Natural killer cell (primary cell): ENCODE data around the gene DAPK1. TPM values are rescaled to one million over a fixed set of nuclear protein-coding genes. Genes with fewer than 3 reads are reported as not detected.

Source experiments
- ATAC-seq, 3 donors: fragments of 150-1000 bp in 2 of 3; fragments of 200-7000 bp in 1 of 3; cut with Tn5 transposase; 1 replicate in 1 of 3; 2 replicates in 2 of 3; pipeline ENCODE4 v1.10.0; 2021; ENCODE audit warnings: mild to moderate bottlenecking in 2 of 3, moderate library complexity in 2 of 3
- DNase-seq, 2 donors: peaks; one replicate each; pipeline versions ENCODE4 v3.0.0 to v3.0.0-alpha.2; 2013 to 2021; ENCODE audit warnings: mixed read lengths in 1 of 2
- H3K27ac ChIP-seq: one replicate; pipeline ENCODE4 v1.5.1; 2013; ENCODE audit warnings: mild to moderate bottlenecking, low read length
- H3K27me3 ChIP-seq: one replicate; pipeline ENCODE4 v1.6.1; 2013; ENCODE audit warnings: low read length; ENCODE audit not compliant: control insufficient read depth, insufficient read depth
- H3K36me3 ChIP-seq: one replicate; pipeline ENCODE4 v1.6.1; 2013; ENCODE audit warnings: low read length; ENCODE audit not compliant: control insufficient read depth, insufficient read depth
- H3K4me1 ChIP-seq: one replicate; pipeline ENCODE4 v1.6.1; 2013; ENCODE audit warnings: low read length; ENCODE audit not compliant: control insufficient read depth, insufficient read depth
- H3K4me3 ChIP-seq: one replicate; pipeline ENCODE4 v1.5.1; 2013; ENCODE audit warnings: low read length
- H3K9me3 ChIP-seq: one replicate; pipeline ENCODE4 v1.6.1; 2013; ENCODE audit warnings: low read length; ENCODE audit not compliant: control insufficient read depth, insufficient read depth
- H3K27ac Mint-ChIP-seq, 2 donors: one replicate each; pipeline ENCODE4 v1.8.0; 2022; ENCODE audit warnings: mild to moderate bottlenecking in 2 of 2, mixed read lengths in 2 of 2, moderate library complexity in 1 of 2
- H3K27me3 Mint-ChIP-seq, 2 donors: one replicate each; pipeline ENCODE4 v1.8.0; 2022; ENCODE audit warnings: low read depth in 2 of 2, mixed read lengths in 2 of 2
- H3K36me3 Mint-ChIP-seq: one replicate; pipeline ENCODE4 v1.8.0; 2022; ENCODE audit warnings: mixed read lengths
- H3K4me1 Mint-ChIP-seq, 2 donors: one replicate each; pipeline ENCODE4 v1.8.0; 2022; ENCODE audit warnings: mixed read lengths in 2 of 2
- H3K4me3 Mint-ChIP-seq: one replicate; pipeline ENCODE4 v1.8.0; 2022; ENCODE audit warnings: mild to moderate bottlenecking, moderate library complexity, mixed read lengths
- H3K9me3 Mint-ChIP-seq, 2 donors: one replicate each; pipeline ENCODE4 v1.8.0; 2022; ENCODE audit warnings: mixed read lengths in 2 of 2
- WGBS: methylation state at CpG from one replicate; pipeline ENCODE4 v1.1.7; 2013; ENCODE audit warnings: missing lambda C conversion rate; ENCODE audit not compliant: insufficient coverage; 5-methylcytosine and 5-hydroxymethylcytosine counted together
- intact Hi-C: fragments of 100-400 bp; cut with micrococcal nuclease; formaldehyde crosslinking; loops from one replicate; pipeline ENCODE4 v1.14.2; 2022
- total RNA-seq, 4 donors: library from RNA; stranded (reverse); fragments of 120-200 nt in 1 of 4; gene quantifications; one replicate each; pipeline versions ENCODE4 v1.2.3 to v1.2.4, GENCODE V29; 2013 to 2022
- TF ChIP-seq, protein P1 (sequence below): fragments of 200-600 bp; IDR thresholded peaks from one replicate; pipeline ENCODE4 v1.8.0; 2022; ENCODE audit warnings: antibody characterized with exemption

DAPK1 gene
- total RNA-seq, 3 donors from 2014 or later (not counting 1 experiment from before 2014, with no cell fraction given): 12.2 to 26.5 (median 22.7) TPM

GRCh38 chr9:87714819-87715218, 217.2 kb downstream of the DAPK1 start:
- Histone ChIP-seq H3K4me3 (no peak overlapping the region), H3K27ac (no peak overlapping the region), H3K4me1 (no peaks in the 10 kb centered on the region), H3K36me3 (no peaks in the 10 kb centered on the region), H3K27me3 (no peaks in the 10 kb centered on the region), H3K9me3 (no peaks in the 10 kb centered on the region)
- Mint-ChIP-seq H3K27ac (no peak overlapping the region), H3K4me3 (no peak overlapping the region), H3K27me3 (peaks cover 0 to 3% of the 10 kb centered on the region in 2 donors), H3K36me3 (no peaks in the 10 kb centered on the region), H3K4me1 (no peaks in the 10 kb centered on the region), H3K9me3 (no peaks in the 10 kb centered on the region)
- TF ChIP-seq, protein P1, sequence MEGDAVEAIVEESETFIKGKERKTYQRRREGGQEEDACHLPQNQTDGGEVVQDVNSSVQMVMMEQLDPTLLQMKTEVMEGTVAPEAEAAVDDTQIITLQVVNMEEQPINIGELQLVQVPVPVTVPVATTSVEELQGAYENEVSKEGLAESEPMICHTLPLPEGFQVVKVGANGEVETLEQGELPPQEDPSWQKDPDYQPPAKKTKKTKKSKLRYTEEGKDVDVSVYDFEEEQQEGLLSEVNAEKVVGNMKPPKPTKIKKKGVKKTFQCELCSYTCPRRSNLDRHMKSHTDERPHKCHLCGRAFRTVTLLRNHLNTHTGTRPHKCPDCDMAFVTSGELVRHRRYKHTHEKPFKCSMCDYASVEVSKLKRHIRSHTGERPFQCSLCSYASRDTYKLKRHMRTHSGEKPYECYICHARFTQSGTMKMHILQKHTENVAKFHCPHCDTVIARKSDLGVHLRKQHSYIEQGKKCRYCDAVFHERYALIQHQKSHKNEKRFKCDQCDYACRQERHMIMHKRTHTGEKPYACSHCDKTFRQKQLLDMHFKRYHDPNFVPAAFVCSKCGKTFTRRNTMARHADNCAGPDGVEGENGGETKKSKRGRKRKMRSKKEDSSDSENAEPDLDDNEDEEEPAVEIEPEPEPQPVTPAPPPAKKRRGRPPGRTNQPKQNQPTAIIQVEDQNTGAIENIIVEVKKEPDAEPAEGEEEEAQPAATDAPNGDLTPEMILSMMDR: no peak
- intact Hi-C loops: no loop called here
- WGBS: 100% methylated on average over 1 of the region's 2 CpGs
- DNase-seq: no peak
- ATAC-seq: no peak

DNA sequence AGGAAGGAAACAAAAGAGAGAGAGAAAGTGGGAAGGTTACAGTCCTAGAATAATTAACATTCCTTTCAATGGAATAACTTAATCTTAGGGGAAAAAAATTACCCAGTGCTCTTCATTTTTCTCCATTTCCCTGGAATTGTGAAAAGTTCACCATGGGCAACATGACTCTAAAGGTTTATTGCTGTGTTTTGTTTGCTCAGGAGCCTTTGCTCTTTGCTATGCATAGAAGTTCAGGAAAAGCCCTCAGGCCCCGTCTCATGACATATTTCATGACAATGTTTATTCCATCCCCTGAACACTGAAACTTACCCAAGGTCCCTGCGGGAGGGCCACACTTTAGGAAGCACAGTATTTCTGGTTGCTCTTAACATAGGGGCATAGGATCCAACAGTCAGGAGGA, 218.5 kb downstream of the DAPK1 start:
- Histone ChIP-seq H3K9me3 (no peaks in the 10 kb centered on the region), H3K4me3 (no peak overlapping the region), H3K36me3 (no peaks in the 10 kb centered on the region), H3K4me1 (no peaks in the 10 kb centered on the region), H3K27me3 (no peaks in the 10 kb centered on the region), H3K27ac (no peak overlapping the region)
- WGBS: 96% methylated on average over 2 of the region's 2 CpGs
- Mint-ChIP-seq H3K4me3 (no peak overlapping the region), H3K27ac (no peak overlapping the region), H3K9me3 (no peaks in the 10 kb centered on the region), H3K4me1 (no peaks in the 10 kb centered on the region), H3K27me3 (peaks cover 2 to 3% of the 10 kb centered on the region in 2 donors), H3K36me3 (no peaks in the 10 kb centered on the region)
- intact Hi-C loops: no loop called here
- TF ChIP-seq, protein P1: no peak
- DNase-seq (no peak), ATAC-seq (no peak)

GRCh38 chr9:87717456-87717855, 219.8 kb downstream of the DAPK1 start:
- TF ChIP-seq, protein P1: no peak
- DNase-seq: no peak
- H3K27me3 Mint-ChIP-seq: peaks cover 9 to 13% of the 10 kb centered on the region in 2 donors
- no peak for ATAC-seq
- H3K27ac Mint-ChIP-seq: no peak overlapping the region
- H3K36me3 Mint-ChIP-seq: no peaks in the 10 kb centered on the region
- H3K4me3 Mint-ChIP-seq: no peak overlapping the region
- H3K36me3 ChIP-seq: no peaks in the 10 kb centered on the region
- H3K4me3 ChIP-seq: no peak overlapping the region
- no peaks in the 10 kb centered on the region for H3K4me1 ChIP-seq
- no peaks in the 10 kb centered on the region for H3K9me3 ChIP-seq
- no peak overlapping the region for H3K27ac ChIP-seq
- intact Hi-C loops: no loop called here
- no peaks in the 10 kb centered on the region for H3K27me3 ChIP-seq
- no peaks in the 10 kb centered on the region for H3K9me3 Mint-ChIP-seq
- no peaks in the 10 kb centered on the region for H3K4me1 Mint-ChIP-seq
- WGBS: 73% methylated on average over 1 of the region's 1 CpG

GRCh38 chr9:87718231-87718630, 220.6 kb downstream of the DAPK1 start:
- WGBS: 88% methylated on average over 3 of the region's 3 CpGs
- TF ChIP-seq, protein P1: no peak

More at GRCh38 chr9:87718231-87718630, 220.6 kb downstream of the DAPK1 start:
- Histone ChIP-seq H3K36me3 (no peaks in the 10 kb centered on the region), H3K9me3 (no peaks in the 10 kb centered on the region), H3K4me3 (no peak overlapping the region), H3K4me1 (no peaks in the 10 kb centered on the region), H3K27ac (no peak overlapping the region), H3K27me3 (no peaks in the 10 kb centered on the region)
- Mint-ChIP-seq H3K36me3 (no peaks in the 10 kb centered on the region), H3K4me3 (no peak overlapping the region), H3K9me3 (no peaks in the 10 kb centered on the region), H3K4me1 (no peaks in the 10 kb centered on the region), H3K27ac (no peak overlapping the region), H3K27me3 (peaks cover 11 to 18% of the 10 kb centered on the region in 2 donors)
- DNase-seq: no peak
- intact Hi-C loops: no loop called here
- no peak for ATAC-seq
